Keratinocyte (primary cell): Measurements from ENCODE around the gene REL.

Source experiments
- EZH2 ChIP-seq: IDR thresholded peaks from one replicate; pipeline ENCODE4 v1.6.1; 2012; ENCODE audit warnings: inconsistent platforms, mild to moderate bottlenecking, low read length, moderate library complexity
- TF ChIP-seq, protein P1 (sequence below), 3 experiments: IDR thresholded peaks in 1 of 3; conservative IDR thresholded peaks in 1 of 3; optimal IDR thresholded peaks in 1 of 3; 2 replicates in 2 of 3; 3 replicates in 1 of 3; pipeline versions ENCODE3 to v1.5.1; 2011; ENCODE audit warnings: low read length in 3 of 3, mild to moderate bottlenecking in 3 of 3, moderate library complexity in 2 of 3, control low read depth in 1 of 3, inconsistent platforms in 1 of 3; ENCODE audit not compliant: insufficient read depth in 2 of 3; ENCODE audit errors: extremely low read depth in 1 of 3

DNA sequence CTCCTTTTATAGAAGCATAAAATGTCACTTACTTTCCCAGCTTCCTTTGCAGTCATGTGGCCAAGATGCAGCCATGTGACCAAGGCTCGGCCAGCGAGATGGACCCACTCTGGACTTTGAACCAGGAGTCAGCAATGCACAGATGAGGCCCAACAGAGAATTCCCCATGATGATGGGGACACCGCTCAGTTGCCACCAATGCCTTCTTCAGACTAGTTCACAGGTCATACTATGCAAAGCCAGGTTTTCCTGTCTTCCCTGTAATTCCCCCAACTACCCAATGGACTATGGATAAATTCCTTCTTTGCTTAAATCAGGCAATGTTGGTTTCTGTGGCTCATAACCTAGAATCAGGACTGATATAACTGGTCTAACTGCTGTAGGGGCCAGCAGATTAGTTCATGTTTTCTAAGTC, 22.5 kb upstream of the REL start:
- TF ChIP-seq, protein P1, sequence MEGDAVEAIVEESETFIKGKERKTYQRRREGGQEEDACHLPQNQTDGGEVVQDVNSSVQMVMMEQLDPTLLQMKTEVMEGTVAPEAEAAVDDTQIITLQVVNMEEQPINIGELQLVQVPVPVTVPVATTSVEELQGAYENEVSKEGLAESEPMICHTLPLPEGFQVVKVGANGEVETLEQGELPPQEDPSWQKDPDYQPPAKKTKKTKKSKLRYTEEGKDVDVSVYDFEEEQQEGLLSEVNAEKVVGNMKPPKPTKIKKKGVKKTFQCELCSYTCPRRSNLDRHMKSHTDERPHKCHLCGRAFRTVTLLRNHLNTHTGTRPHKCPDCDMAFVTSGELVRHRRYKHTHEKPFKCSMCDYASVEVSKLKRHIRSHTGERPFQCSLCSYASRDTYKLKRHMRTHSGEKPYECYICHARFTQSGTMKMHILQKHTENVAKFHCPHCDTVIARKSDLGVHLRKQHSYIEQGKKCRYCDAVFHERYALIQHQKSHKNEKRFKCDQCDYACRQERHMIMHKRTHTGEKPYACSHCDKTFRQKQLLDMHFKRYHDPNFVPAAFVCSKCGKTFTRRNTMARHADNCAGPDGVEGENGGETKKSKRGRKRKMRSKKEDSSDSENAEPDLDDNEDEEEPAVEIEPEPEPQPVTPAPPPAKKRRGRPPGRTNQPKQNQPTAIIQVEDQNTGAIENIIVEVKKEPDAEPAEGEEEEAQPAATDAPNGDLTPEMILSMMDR (optimal IDR thresholded peaks at IDR 0.05 in 1 of 3, IDR thresholded peaks at IDR 0.05 in 1 of 3, conservative IDR thresholded peaks at IDR 0.05 in 1 of 3; ENCODE audit: extremely low read depth in 1 of 3, insufficient read depth in 2 of 3, low read length in 3 of 3), result no peak
- no peak for TF ChIP-seq EZH2
